Measurements from ENCODE around the gene UGT1A6. TPM values are rescaled to one million over a fixed set of nuclear protein-coding genes. Genes with fewer than 3 reads are reported as not detected.
"Not testable (repeated sequence)": the region's sequence is repeated elsewhere in the genome, so short reads cannot be mapped to it uniquely, and the experiment has no call there.

Gene UGT1A6
- polyA plus RNA-seq, 1 donor = 0.06 TPM

DNA sequence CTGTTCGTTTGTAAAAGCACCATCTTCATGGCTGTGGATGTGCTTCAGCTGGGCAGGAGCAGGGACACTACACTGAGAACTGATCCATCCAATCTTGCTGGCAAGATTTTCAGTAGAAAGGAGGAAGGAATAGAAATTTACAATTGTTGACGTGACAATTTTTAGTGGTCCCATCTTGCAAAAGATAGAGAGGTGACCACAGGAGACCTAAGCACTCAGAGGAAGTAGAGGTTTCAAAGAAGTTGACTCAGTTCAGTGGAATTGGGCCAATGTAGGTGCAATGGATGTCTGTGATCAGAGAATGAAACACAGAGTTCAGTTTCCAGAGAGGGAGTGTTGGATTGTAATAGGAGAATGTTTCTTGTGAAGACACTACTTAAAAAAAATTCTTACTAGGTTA is 21.4 kb downstream of the UGT1A6 start:
- Histone ChIP-seq H3K27ac (ENCODE audit: low read length) (no peak overlapping the region), H3K4me1 (ENCODE audit: control insufficient read depth, insufficient read depth, low read length) (peaks cover 16% of the 10 kb centered on the region), H3K9me3 (ENCODE audit: control insufficient read depth, low read depth, low read length) (no peaks in the 10 kb centered on the region), H3K4me3 (ENCODE audit: low read length) (no peak overlapping the region), H3K36me3 (ENCODE audit: control insufficient read depth, insufficient read depth, low read length) (no peaks in the 10 kb centered on the region), H3K27me3 (ENCODE audit: control insufficient read depth, insufficient read depth, low read length) (no peaks in the 10 kb centered on the region)
- WGBS (ENCODE audit: insufficient coverage, low lambda C conversion rate) = 80% methylated on average over 1 of the region's 2 CpGs
- DNase-seq = no peak

DNA sequence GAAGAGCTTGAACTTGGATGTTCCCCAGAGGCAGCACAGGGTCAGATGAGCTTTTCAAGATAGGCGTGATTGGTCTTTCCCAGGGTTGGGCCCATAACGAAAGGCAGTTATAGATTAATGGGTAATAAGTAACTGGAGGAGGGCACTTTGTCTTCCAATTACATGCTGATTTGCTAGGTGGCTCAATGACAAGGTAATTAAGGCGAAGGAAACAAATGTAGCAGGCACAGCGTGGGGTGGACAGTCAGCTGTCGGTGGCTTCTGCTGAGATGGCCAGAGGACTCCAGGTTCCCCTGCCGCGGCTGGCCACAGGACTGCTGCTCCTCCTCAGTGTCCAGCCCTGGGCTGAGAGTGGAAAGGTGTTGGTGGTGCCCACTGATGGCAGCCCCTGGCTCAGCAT is 25.9 kb downstream of the UGT1A6 start, which contains the start of gene UGT1A4:
Gene UGT1A4 (plus strand): TSS at position 185 of the 400 bp plus-strand sequence. CDS start 85 bp downstream, at position 270.
- no peaks in the 10 kb centered on the region for H3K36me3 ChIP-seq (ENCODE audit: control insufficient read depth, insufficient read depth, low read length)
- H3K27me3 ChIP-seq (ENCODE audit: control insufficient read depth, insufficient read depth, low read length) = no peaks in the 10 kb centered on the region
- WGBS (ENCODE audit: insufficient coverage, low lambda C conversion rate) = no CpG with 5 or more reads among the region's 7 CpGs
- no peak within 1 kb of the TSS for H3K27ac ChIP-seq (ENCODE audit: low read length)
- no peak within 1 kb of the TSS for H3K4me3 ChIP-seq (ENCODE audit: low read length)
- peak in 1 of 2 donors; percentile 45 for DNase-seq
- H3K4me1 ChIP-seq (ENCODE audit: control insufficient read depth, insufficient read depth, low read length) = no peaks in the 10 kb centered on the region
- no peaks in the 10 kb centered on the region for H3K9me3 ChIP-seq (ENCODE audit: control insufficient read depth, low read depth, low read length)

DNA sequence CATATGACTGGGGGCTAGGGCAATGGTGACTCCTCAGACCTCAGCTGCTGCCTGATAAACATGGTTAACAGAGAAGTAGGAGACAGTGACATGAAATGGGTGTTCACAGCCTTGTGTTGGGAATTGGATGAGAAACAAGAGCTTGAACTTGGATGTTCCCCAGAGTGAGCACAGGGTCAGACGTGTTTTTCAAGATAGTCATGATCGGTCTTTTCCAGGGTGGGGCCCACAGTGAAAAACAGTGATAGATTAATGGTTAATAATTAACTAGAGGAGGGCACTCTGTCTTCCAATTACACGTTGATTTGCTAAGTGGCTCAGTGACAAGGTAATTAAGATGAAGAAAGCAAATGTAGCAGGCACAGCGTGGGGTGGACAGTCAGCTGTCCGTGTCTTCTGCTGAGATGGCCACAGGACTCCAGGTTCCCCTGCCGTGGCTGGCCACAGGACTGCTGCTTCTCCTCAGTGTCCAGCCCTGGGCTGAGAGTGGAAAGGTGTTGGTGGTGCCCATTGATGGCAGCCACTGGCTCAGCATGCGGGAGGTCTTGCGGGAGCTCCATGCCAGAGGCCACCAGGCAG is 36.1 kb downstream of the UGT1A6 start, which contains the start of gene UGT1A3:
Gene UGT1A3 (plus strand): TSS at position 320 of the 579 bp plus-strand sequence. CDS start 85 bp downstream, at position 405.
- Histone ChIP-seq H3K4me3 (ENCODE audit: low read length) (no peak within 1 kb of the TSS), H3K36me3 (ENCODE audit: control insufficient read depth, insufficient read depth, low read length) (no peaks in the 10 kb centered on the region), H3K4me1 (ENCODE audit: control insufficient read depth, insufficient read depth, low read length) (no peaks in the 10 kb centered on the region), H3K9me3 (ENCODE audit: control insufficient read depth, low read depth, low read length) (peaks cover 6% of the 10 kb centered on the region), H3K27ac (ENCODE audit: low read length) (no peak within 1 kb of the TSS), H3K27me3 (ENCODE audit: control insufficient read depth, insufficient read depth, low read length) (no peaks in the 10 kb centered on the region)
- DNase-seq = peak in 1 of 2 donors; percentile 50
- WGBS (ENCODE audit: insufficient coverage, low lambda C conversion rate) = 37% methylated on average over 2 of the region's 8 CpGs

DNA sequence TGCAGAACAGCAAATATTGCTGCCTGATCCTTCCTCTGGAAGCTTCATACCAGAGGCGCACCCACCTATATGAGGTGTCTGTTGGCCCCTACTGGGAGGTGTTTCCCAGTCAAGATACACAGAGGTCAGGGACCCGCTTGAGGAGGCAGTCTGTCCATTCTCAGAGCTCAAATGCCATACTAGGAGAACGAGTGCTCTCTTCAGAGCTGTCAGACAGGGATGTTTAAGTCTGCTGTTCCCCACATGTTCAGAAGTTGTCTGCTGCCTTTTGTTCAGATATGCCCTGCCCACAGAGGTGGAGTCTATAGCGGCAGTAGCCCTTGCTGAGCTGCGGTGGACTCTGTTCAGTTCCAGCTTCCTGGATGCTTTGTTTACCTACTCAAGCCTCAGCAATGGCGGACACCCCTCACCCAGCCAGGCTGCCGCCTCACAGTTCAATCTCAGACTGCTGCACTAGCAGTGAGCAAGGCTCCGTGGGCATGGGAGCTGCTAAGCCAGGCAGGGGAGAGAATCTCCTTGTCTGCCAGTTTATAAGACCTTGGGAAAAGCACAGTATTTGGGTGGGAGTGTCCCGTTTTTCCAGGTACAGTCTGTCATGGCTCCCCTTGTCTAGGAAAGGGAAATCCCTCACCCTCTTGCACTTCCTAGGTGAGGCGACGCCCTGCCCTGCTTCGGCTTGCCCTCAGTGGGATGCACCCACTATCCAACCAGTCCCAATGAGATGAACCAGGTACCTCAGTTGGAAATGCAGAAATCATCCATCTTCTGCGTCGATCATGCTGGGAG is 44.4 kb downstream of the UGT1A6 start:
- not testable (repeated sequence) for H3K27ac ChIP-seq (ENCODE audit: low read length); H3K36me3 ChIP-seq (ENCODE audit: control insufficient read depth, insufficient read depth, low read length); H3K9me3 ChIP-seq (ENCODE audit: control insufficient read depth, low read depth, low read length); H3K27me3 ChIP-seq (ENCODE audit: control insufficient read depth, insufficient read depth, low read length); H3K4me1 ChIP-seq (ENCODE audit: control insufficient read depth, insufficient read depth, low read length); H3K4me3 ChIP-seq (ENCODE audit: low read length)
- 86% methylated on average over 2 of the region's 14 CpGs for WGBS (ENCODE audit: insufficient coverage, low lambda C conversion rate)
- peak in 1 of 2 donors; percentile 34 for DNase-seq

DNA sequence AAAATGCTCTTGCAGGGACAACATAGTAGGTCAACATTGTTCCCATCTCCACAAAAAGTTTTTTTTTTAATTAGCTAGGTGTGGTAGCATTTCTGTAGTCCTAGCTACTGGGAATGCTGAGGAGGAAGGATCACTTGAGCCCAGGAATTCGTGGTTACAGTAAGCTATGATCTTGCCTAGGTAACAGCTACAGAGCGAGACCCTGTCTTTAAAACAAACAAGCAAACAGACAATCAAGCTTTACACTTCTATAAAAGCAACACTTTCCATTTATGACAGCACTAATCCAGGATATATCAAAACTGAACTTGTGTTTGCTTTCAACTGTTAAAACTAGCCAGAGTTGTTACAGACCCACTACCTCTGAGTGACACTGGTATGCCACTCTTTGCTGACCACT is 48.2 kb downstream of the UGT1A6 start:
- Histone ChIP-seq H3K4me3 (ENCODE audit: low read length) (no peak overlapping the region), H3K27ac (ENCODE audit: low read length) (no peak overlapping the region), H3K36me3 (ENCODE audit: control insufficient read depth, insufficient read depth, low read length) (no peaks in the 10 kb centered on the region), H3K27me3 (ENCODE audit: control insufficient read depth, insufficient read depth, low read length) (no peaks in the 10 kb centered on the region), H3K9me3 (ENCODE audit: control insufficient read depth, low read depth, low read length) (peaks cover 5% of the 10 kb centered on the region), H3K4me1 (ENCODE audit: control insufficient read depth, insufficient read depth, low read length) (peaks cover 8% of the 10 kb centered on the region)
- no peak for DNase-seq
- WGBS (ENCODE audit: insufficient coverage, low lambda C conversion rate) = 40% methylated on average over 1 of the region's 2 CpGs

DNA sequence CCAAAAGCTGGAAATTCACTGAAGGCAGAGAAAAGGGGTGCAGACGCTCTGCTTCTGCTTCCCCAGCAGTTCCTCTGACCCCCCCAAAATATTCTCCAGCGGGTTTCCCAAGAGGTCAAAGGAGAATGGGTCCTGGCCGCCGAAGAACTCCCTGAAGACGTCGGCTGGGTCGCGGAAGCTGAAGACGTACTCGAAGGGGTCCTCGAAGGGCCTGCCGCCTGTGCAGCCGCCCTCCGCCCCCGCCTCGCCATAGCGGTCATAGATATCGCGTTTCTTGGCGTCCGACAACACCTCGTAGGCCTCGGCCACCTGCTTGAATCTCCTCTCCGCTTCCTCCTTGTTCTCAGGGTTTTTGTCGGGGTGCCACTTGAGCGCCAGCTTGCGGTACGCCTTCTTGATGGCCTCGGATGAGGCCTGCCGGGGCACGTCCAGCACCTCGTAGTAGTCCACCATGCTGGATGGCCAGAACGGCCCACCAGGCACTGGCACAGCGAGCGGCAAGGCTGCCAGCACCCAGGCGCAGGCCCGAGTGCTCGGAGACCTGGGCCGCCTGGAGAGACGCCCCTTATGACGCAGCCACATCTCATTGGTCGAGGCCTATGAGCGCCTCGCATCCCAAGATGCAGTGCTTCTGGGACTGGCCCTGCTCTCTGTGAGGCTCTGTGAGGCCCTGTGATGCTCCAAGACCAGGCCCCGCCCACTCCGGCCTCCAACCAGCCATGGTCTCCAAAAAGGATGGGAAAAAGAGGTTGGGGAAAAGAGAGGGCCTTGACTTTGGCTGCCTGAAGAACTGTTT is 51.0 kb downstream of the UGT1A6 start:
- H3K36me3 ChIP-seq (ENCODE audit: control insufficient read depth, insufficient read depth, low read length) = no peaks in the 10 kb centered on the region
- DNase-seq = no peak
- no peak overlapping the region for H3K4me3 ChIP-seq (ENCODE audit: low read length)
- H3K27ac ChIP-seq (ENCODE audit: low read length) = no peak overlapping the region
- no CpG with 5 or more reads among the region's 46 CpGs for WGBS (ENCODE audit: insufficient coverage, low lambda C conversion rate)
- H3K4me1 ChIP-seq (ENCODE audit: control insufficient read depth, insufficient read depth, low read length) = peaks cover 12% of the 10 kb centered on the region
- H3K9me3 ChIP-seq (ENCODE audit: control insufficient read depth, low read depth, low read length) = peaks cover 8% of the 10 kb centered on the region
- no peaks in the 10 kb centered on the region for H3K27me3 ChIP-seq (ENCODE audit: control insufficient read depth, insufficient read depth, low read length)

DNA sequence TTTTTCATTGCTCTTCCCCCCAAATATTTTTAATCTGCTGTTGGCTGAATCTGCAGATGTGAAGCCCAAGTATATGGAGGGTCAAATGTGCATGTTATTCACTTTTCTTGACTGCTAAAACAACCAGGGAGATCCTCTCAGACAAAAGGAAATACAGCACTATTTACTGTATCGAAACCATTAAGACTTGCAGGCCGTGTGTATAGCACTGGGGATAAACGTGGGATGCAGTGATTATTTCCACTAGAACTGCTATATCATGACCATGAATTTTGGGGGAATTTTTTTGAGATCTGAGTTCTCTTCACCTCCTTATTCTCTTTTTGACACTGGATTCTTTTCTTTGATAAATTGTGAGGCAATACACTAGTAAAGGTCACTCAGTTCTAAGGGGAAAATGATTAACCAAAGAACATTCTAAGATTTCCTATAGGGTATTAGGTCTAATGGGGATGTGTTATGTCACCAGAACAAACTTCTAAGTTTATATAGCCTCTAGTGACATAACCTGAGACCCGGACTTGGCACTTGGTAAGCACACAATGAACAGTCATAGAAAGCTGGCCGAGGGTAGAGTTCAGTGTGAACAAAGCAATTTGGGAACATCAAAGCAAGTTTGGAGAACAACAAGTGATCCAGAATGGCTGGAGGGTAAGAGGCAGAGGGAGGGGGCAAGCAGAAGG is 52.5 kb downstream of the UGT1A6 start:
- peak overlapping the region; percentile 35 for H3K27ac ChIP-seq (ENCODE audit: low read length)

DNA sequence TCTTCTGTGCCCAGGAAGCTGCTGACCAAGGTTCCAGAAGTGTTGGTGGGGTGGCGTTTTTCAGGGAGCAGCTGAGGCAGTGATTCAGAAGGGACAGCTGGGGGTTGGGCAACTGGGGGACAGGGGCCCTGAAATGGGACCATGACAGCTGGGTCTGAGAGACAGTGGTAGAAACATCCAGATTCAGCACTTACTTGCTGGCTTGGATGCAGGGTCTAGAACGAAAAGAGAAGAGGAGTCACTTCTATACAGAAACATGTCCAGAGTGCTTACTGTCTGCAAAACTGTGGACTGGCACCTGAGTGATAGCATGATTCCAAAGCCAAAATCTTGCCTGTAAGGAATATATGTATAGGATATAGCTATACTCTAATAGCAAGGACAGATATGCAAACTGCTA is 53.1 kb downstream of the UGT1A6 start:
- Histone ChIP-seq H3K4me1 (ENCODE audit: control insufficient read depth, insufficient read depth, low read length) (peaks cover 12% of the 10 kb centered on the region), H3K27ac (ENCODE audit: low read length) (peak overlapping the region; percentile 35), H3K9me3 (ENCODE audit: control insufficient read depth, low read depth, low read length) (peaks cover 12% of the 10 kb centered on the region)
- WGBS (ENCODE audit: insufficient coverage, low lambda C conversion rate) = no CpG with 5 or more reads among the region's 2 CpGs
- not testable (repeated sequence) for DNase-seq; H3K36me3 ChIP-seq (ENCODE audit: control insufficient read depth, insufficient read depth, low read length); H3K4me3 ChIP-seq (ENCODE audit: low read length); H3K27me3 ChIP-seq (ENCODE audit: control insufficient read depth, insufficient read depth, low read length)

More for the DNA sequence above, 52.5 kb downstream of the UGT1A6 start:
- Histone ChIP-seq H3K36me3 (ENCODE audit: control insufficient read depth, insufficient read depth, low read length) (no peaks in the 10 kb centered on the region), H3K4me1 (ENCODE audit: control insufficient read depth, insufficient read depth, low read length) (peaks cover 12% of the 10 kb centered on the region), H3K9me3 (ENCODE audit: control insufficient read depth, low read depth, low read length) (peaks cover 8% of the 10 kb centered on the region), H3K4me3 (ENCODE audit: low read length) (no peak overlapping the region), H3K27me3 (ENCODE audit: control insufficient read depth, insufficient read depth, low read length) (no peaks in the 10 kb centered on the region)
- peak; percentile 63 to 89 for DNase-seq
- WGBS (ENCODE audit: insufficient coverage, low lambda C conversion rate) = no CpG with 5 or more reads among the region's 5 CpGs

DNA sequence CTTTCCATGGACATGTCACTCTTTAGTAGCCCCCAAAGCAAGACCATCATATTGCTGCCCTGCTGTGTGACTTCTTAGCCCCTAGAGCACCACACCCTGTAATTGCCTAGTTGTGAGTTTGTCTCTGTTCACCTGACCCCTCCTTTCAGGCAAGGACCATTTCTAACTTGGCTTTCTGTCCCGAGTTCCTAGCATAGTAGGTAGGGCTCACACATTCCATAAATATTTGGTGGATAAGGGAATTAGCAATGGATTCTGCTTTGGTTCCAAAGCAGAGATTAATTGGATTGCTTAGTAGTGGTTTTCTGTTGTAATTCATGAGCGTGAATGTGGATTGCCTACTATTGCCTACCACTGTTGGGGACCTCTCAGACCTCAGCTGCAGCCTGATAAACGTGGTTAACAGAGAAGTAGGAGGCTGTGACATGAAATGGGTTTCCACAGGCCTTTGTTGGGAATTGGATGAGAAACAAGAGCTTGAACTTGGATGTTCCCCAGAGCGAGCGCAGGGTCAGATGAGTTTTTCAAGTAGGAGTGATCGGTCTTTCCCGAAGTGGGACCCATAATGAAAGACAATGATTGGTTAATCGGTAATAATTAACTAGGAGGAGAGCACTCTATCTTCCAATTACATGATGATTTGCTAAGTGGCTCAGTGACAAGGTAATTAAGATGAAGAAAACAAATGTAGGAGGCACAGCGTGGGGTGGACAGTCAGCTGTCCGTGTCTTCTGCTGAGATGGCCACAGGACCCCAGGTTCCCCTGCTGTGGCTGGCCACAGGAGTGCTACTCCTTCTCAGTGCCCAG is 54.0 kb downstream of the UGT1A6 start:
- H3K27ac ChIP-seq (ENCODE audit: low read length) = no peak overlapping the region

More for the DNA sequence above, 54.0 kb downstream of the UGT1A6 start:
- no peak for DNase-seq
- no peaks in the 10 kb centered on the region for H3K27me3 ChIP-seq (ENCODE audit: control insufficient read depth, insufficient read depth, low read length)
- no peak overlapping the region for H3K4me3 ChIP-seq (ENCODE audit: low read length)
- H3K9me3 ChIP-seq (ENCODE audit: control insufficient read depth, low read depth, low read length) = peaks cover 16% of the 10 kb centered on the region
- no CpG with 5 or more reads among the region's 10 CpGs for WGBS (ENCODE audit: insufficient coverage, low lambda C conversion rate)
- no peaks in the 10 kb centered on the region for H3K36me3 ChIP-seq (ENCODE audit: control insufficient read depth, insufficient read depth, low read length)
- H3K4me1 ChIP-seq (ENCODE audit: control insufficient read depth, insufficient read depth, low read length) = peaks cover 12% of the 10 kb centered on the region
